CD14-positive monocyte (primary cell): ENCODE data around the gene IL2. TPM values are rescaled to one million over a fixed set of nuclear protein-coding genes. Genes with fewer than 3 reads are reported as not detected.

Experiments
- DNase-seq, 3 donors: peaks; one replicate each; pipeline ENCODE4 v3.0.0-alpha.2; 2011 to 2022
- H2AFZ ChIP-seq: 2 replicates; pipeline ENCODE4 v1.6.0; 2012; ENCODE audit warnings: mild to moderate bottlenecking, low read depth, low read length, inconsistent platforms; ENCODE audit not compliant: insufficient read depth, poor library complexity, severe bottlenecking
- H3K27ac ChIP-seq, 2 donors: 1 replicate in 1 of 2; 2 replicates in 1 of 2; pipeline ENCODE4 v1.5.1; 2012 to 2013; ENCODE audit warnings: low read length in 2 of 2, control low read depth in 1 of 2, inconsistent platforms in 1 of 2, low read depth in 1 of 2, mild to moderate bottlenecking in 1 of 2
- H3K27me3 ChIP-seq, 2 donors: one replicate each; pipeline versions ENCODE4 v1.6.0 to v1.6.1; 2011 to 2013; ENCODE audit warnings: low read length in 2 of 2; ENCODE audit not compliant: control insufficient read depth in 2 of 2, insufficient read depth in 2 of 2
- H3K36me3 ChIP-seq, 2 donors: replicated peaks in 1 of 2; 1 replicate in 1 of 2; 2 replicates in 1 of 2; pipeline versions ENCODE4 v1.5.1 to v1.6.1; 2012 to 2013; ENCODE audit warnings: low read length in 2 of 2, control low read depth in 1 of 2, inconsistent platforms in 1 of 2, mild to moderate bottlenecking in 1 of 2; ENCODE audit not compliant: insufficient read depth in 2 of 2, control insufficient read depth in 1 of 2
- H3K4me1 ChIP-seq, 2 donors: 1 replicate in 1 of 2; 2 replicates in 1 of 2; pipeline versions ENCODE4 v1.5.1 to v1.6.1; 2012 to 2013; ENCODE audit warnings: low read length in 2 of 2, control low read depth in 1 of 2, inconsistent platforms in 1 of 2, mild to moderate bottlenecking in 1 of 2, moderate library complexity in 1 of 2; ENCODE audit not compliant: insufficient read depth in 2 of 2, control insufficient read depth in 1 of 2
- H3K4me2 ChIP-seq: replicated peaks from 2 replicates; pipeline ENCODE3; 2012; ENCODE audit warnings: low read length, moderate library complexity, mild to moderate bottlenecking; ENCODE audit not compliant: poor library complexity, severe bottlenecking; ENCODE audit errors: extremely low read depth
- H3K4me3 ChIP-seq, 3 experiments: fragments of 200-600 bp in 1 of 3; sonication (generic) in 1 of 3; replicated peaks in 1 of 3; 1 replicate in 2 of 3; 2 replicates in 1 of 3; pipeline ENCODE4 v1.5.1; 2011 to 2013; ENCODE audit warnings: low read length in 3 of 3, mild to moderate bottlenecking in 3 of 3, control low read depth in 2 of 3, low read depth in 2 of 3, inconsistent platforms in 1 of 3, moderate library complexity in 1 of 3
- H3K79me2 ChIP-seq: 2 replicates; pipeline ENCODE4 v1.6.0; 2012; ENCODE audit warnings: mild to moderate bottlenecking, control low read depth, inconsistent platforms, low read length, moderate library complexity; ENCODE audit not compliant: insufficient read depth
- H3K9ac ChIP-seq: 2 replicates; pipeline ENCODE4 v1.6.0; 2017; ENCODE audit warnings: low read length, mild to moderate bottlenecking; ENCODE audit not compliant: insufficient read depth, poor library complexity, severe bottlenecking
- H3K9me3 ChIP-seq, 2 donors: replicated peaks in 1 of 2; 1 replicate in 1 of 2; 2 replicates in 1 of 2; pipeline versions ENCODE4 v1.5.1 to v1.6.1; 2012 to 2013; ENCODE audit warnings: low read length in 2 of 2, control low read depth in 1 of 2; ENCODE audit not compliant: control insufficient read depth in 1 of 2, insufficient read depth in 1 of 2
- H4K20me1 ChIP-seq: 2 replicates; pipeline ENCODE4 v1.6.0; 2012; ENCODE audit warnings: mild to moderate bottlenecking, low read length, control low read depth, moderate library complexity; ENCODE audit not compliant: insufficient read depth
- H3K27ac Mint-ChIP-seq, 7 donors: one replicate each; pipeline ENCODE4 v1.8.0; 2020; ENCODE audit warnings: mild to moderate bottlenecking in 7 of 7, mixed read lengths in 7 of 7, moderate library complexity in 6 of 7, inconsistent platforms in 2 of 7
- H3K27me3 Mint-ChIP-seq, 3 donors: one replicate each; pipeline ENCODE4 v1.8.0; 2021 to 2022; ENCODE audit warnings: low read depth in 3 of 3, mild to moderate bottlenecking in 3 of 3, mixed read lengths in 3 of 3, moderate library complexity in 3 of 3, inconsistent platforms in 1 of 3
- H3K36me3 Mint-ChIP-seq, 2 donors: one replicate each; pipeline ENCODE4 v1.8.0; 2020; ENCODE audit warnings: mixed read lengths in 2 of 2, inconsistent platforms in 1 of 2, mild to moderate bottlenecking in 1 of 2
- H3K4me1 Mint-ChIP-seq: one replicate; pipeline ENCODE4 v1.8.0; 2020; ENCODE audit warnings: mild to moderate bottlenecking, mixed read lengths
- H3K4me3 Mint-ChIP-seq, 2 donors: one replicate each; pipeline ENCODE4 v1.8.0; 2020; ENCODE audit warnings: mild to moderate bottlenecking in 2 of 2, mixed read lengths in 2 of 2, moderate library complexity in 1 of 2
- H3K9me3 Mint-ChIP-seq, 7 donors: one replicate each; pipeline ENCODE4 v1.8.0; 2020 to 2022; ENCODE audit warnings: mixed read lengths in 7 of 7, mild to moderate bottlenecking in 6 of 7, moderate library complexity in 6 of 7, inconsistent platforms in 2 of 7
- whole genome bisulfite sequencing: methylation state at CpG from one replicate; pipeline ENCODE4 v1.1.5; 2013; ENCODE audit warnings: missing lambda C conversion rate; ENCODE audit not compliant: insufficient coverage; 5-methylcytosine and 5-hydroxymethylcytosine counted together
- intact Hi-C, 2 donors: fragments of 100-400 bp; cut with micrococcal nuclease; formaldehyde crosslinking; loops; one replicate each; pipeline versions ENCODE4 v1.15.0 to v1.15.1; 2023
- polyA plus RNA-seq, 3 donors: library from polyadenylated mRNA; depleted of rRNA in 1 of 3; unstranded in 2 of 3; stranded (reverse) in 1 of 3; fragments of 300-500 nt in 2 of 3; fragments of >200 nt in 1 of 3; fragmentation: Illumina TruSeq in 2 of 3; gene quantifications; 1 replicate in 2 of 3; 2 replicates in 1 of 3; pipeline ENCODE4 v1.2.3, GENCODE V29; 2012 to 2021
- TF ChIP-seq, protein P1 (sequence below): fragments of 200-600 bp; IDR thresholded peaks from one replicate; pipeline ENCODE4 v1.8.0; 2022; ENCODE audit warnings: antibody characterized with exemption, mild to moderate bottlenecking

IL2 gene
- polyA plus RNA-seq, 3 donors: not detected

DNA sequence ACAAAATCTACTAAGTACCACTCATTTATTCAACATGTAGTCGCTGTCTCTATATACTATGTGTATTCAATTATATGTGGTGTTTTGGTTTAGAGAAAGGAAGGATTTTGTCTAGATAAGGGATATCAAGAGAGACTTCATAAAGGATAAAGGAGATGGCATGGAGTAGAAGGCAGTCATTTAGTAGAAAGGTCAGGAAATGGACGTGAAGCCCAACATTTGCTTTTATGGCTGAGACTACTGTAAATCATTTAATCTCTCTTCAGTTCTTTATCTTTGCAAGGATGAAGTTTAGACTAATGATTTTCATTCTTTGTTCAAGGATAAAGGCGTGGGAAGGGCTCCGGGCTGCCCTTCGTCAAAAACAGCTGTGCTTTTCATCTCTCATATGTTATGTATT lies 25.2 kb downstream of the IL2 start:
- H3K27ac ChIP-seq: no peak overlapping the region
- no peaks in the 10 kb centered on the region for H3K79me2 ChIP-seq
- Mint-ChIP-seq H3K4me3 (no peak overlapping the region), H3K36me3 (no peaks in the 10 kb centered on the region), H3K9me3 (peaks cover 0 to 4% (median 0%) of the 10 kb centered on the region in 7 donors), H3K27me3 (peaks cover 0 to 1% (median 0%) of the 10 kb centered on the region in 3 donors), H3K27ac (no peak overlapping the region), H3K4me1 (no peaks in the 10 kb centered on the region)
- no peaks in the 10 kb centered on the region for H3K36me3 ChIP-seq
- TF ChIP-seq, protein P1, sequence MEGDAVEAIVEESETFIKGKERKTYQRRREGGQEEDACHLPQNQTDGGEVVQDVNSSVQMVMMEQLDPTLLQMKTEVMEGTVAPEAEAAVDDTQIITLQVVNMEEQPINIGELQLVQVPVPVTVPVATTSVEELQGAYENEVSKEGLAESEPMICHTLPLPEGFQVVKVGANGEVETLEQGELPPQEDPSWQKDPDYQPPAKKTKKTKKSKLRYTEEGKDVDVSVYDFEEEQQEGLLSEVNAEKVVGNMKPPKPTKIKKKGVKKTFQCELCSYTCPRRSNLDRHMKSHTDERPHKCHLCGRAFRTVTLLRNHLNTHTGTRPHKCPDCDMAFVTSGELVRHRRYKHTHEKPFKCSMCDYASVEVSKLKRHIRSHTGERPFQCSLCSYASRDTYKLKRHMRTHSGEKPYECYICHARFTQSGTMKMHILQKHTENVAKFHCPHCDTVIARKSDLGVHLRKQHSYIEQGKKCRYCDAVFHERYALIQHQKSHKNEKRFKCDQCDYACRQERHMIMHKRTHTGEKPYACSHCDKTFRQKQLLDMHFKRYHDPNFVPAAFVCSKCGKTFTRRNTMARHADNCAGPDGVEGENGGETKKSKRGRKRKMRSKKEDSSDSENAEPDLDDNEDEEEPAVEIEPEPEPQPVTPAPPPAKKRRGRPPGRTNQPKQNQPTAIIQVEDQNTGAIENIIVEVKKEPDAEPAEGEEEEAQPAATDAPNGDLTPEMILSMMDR: no peak
- intact Hi-C loops: no loop called here
- no peaks in the 10 kb centered on the region for H3K4me1 ChIP-seq
- no peaks in the 10 kb centered on the region for H4K20me1 ChIP-seq
- no CpG with 5 or more reads among the region's 5 CpGs for WGBS
- no peaks in the 10 kb centered on the region for H3K27me3 ChIP-seq
- H3K9me3 ChIP-seq: no peaks in the 10 kb centered on the region
- no peak overlapping the region for H3K4me3 ChIP-seq
- no peak overlapping the region for H3K4me2 ChIP-seq
- H3K9ac ChIP-seq: no peak overlapping the region
- no peak overlapping the region for H2AFZ ChIP-seq
- DNase-seq: no peak

DNA sequence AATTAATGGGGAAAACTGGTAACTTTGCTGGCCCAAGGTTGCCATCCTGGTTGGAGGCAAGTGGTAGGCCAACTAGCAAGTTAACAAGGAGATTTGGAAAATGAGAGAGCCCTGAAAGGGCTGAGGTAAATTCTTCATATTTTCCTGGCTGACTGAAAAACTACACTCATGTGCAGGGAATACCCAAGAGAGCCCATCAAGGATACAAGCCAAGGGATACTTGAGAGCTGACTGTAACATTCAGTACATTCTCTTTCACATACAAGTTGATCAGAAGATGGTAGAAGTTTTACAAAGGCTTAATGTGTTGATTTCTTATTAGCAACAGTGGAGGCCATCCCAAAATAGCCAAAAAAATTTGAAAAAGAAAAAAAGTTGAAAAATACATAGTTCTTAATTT lies 33.3 kb downstream of the IL2 start:
- peaks cover 0 to 3% (median 0%) of the 10 kb centered on the region in 7 donors for H3K9me3 Mint-ChIP-seq
- Histone ChIP-seq H3K9ac (no peak overlapping the region), H3K9me3 (peaks cover 0 to 2% of the 10 kb centered on the region in 2 donors), H3K27ac (no peak overlapping the region), H4K20me1 (no peaks in the 10 kb centered on the region), H3K79me2 (no peaks in the 10 kb centered on the region), H3K4me2 (no peak overlapping the region), H2AFZ (no peak overlapping the region), H3K4me1 (no peaks in the 10 kb centered on the region), H3K36me3 (no peaks in the 10 kb centered on the region), H3K27me3 (no peaks in the 10 kb centered on the region), H3K4me3 (no peak overlapping the region)
- DNase-seq: no peak
- H3K27me3 Mint-ChIP-seq: peaks cover 0 to 3% (median 0%) of the 10 kb centered on the region in 3 donors
- TF ChIP-seq, protein P1: no peak
- intact Hi-C loops: no loop called here
- no peaks in the 10 kb centered on the region for H3K4me1 Mint-ChIP-seq
- no peak overlapping the region for H3K4me3 Mint-ChIP-seq
- H3K27ac Mint-ChIP-seq: no peak overlapping the region
- no peaks in the 10 kb centered on the region for H3K36me3 Mint-ChIP-seq
